GM23338 (cell line): ENCODE data around the gene EHF.

Source experiments
- CREB1 ChIP-seq: fragments of 250-450 bp; sonication (Bioruptor Pico); IDR thresholded peaks from 2 replicates; pipeline ENCODE4 v1.5.0; 2020; ENCODE audit warnings: low read depth, mild to moderate bottlenecking, moderate library complexity
- EZH2 ChIP-seq: fragments of 200-600 bp; sonication (generic); IDR thresholded peaks from one replicate; pipeline ENCODE4 v1.8.0; 2017; ENCODE audit warnings: antibody characterized with exemption, mild to moderate bottlenecking, low read depth; ENCODE audit not compliant: unreplicated experiment
- EZH2phosphoT487 ChIP-seq: fragments of 200-600 bp; sonication (generic); IDR thresholded peaks from one replicate; pipeline ENCODE4 v1.8.1; 2018; ENCODE audit warnings: antibody characterized with exemption; ENCODE audit not compliant: unreplicated experiment
- JUNB ChIP-seq: IDR thresholded peaks from one replicate; pipeline ENCODE4 v1.6.1; 2016; ENCODE audit warnings: antibody characterized with exemption; ENCODE audit not compliant: unreplicated experiment
- POLR2AphosphoS5 ChIP-seq: IDR thresholded peaks from 2 replicates; pipeline ENCODE4 v1.6.1; 2016; ENCODE audit warnings: antibody characterized with exemption, low read depth
- STAT1 ChIP-seq: IDR thresholded peaks from one replicate; pipeline ENCODE4 v1.6.1; 2016; ENCODE audit warnings: antibody characterized with exemption; ENCODE audit not compliant: unreplicated experiment
- ZNF114 ChIP-seq: fragments of 250-450 bp; sonication (Bioruptor Pico); IDR thresholded peaks from 2 replicates; pipeline ENCODE4 v1.5.0; 2020; ENCODE audit warnings: mild to moderate bottlenecking, moderate library complexity
- ZNF331 ChIP-seq: fragments of 250-450 bp; sonication (Bioruptor Pico); IDR thresholded peaks from 2 replicates; pipeline ENCODE4 v1.5.0; 2020; ENCODE audit warnings: low read depth, mild to moderate bottlenecking, moderate library complexity
- TF ChIP-seq, protein P1 (sequence below), 2 experiments: fragments of 200-600 bp in 1 of 2; sonication (generic) in 1 of 2; conservative IDR thresholded peaks; 2 replicates each; pipeline versions ENCODE4 v1.5.1 to v1.6.1; 2016 to 2017; ENCODE audit warnings: antibody characterized with exemption in 2 of 2, low read depth in 2 of 2, mild to moderate bottlenecking in 2 of 2, moderate library complexity in 1 of 2
- TF ChIP-seq, protein P2 (sequence below): IDR thresholded peaks from one replicate; pipeline ENCODE4 v1.6.1; 2018; ENCODE audit warnings: antibody characterized with exemption; ENCODE audit not compliant: unreplicated experiment
- TF ChIP-seq, protein P3 (sequence below): fragments of 250-450 bp; sonication (Bioruptor Pico); IDR thresholded peaks from 2 replicates; pipeline ENCODE4 v1.5.0; 2020; ENCODE audit warnings: mild to moderate bottlenecking, moderate library complexity
- TF ChIP-seq, protein P4 (sequence below): IDR thresholded peaks from 2 replicates; pipeline ENCODE4 v1.6.1; 2016; ENCODE audit warnings: antibody characterized with exemption

DNA sequence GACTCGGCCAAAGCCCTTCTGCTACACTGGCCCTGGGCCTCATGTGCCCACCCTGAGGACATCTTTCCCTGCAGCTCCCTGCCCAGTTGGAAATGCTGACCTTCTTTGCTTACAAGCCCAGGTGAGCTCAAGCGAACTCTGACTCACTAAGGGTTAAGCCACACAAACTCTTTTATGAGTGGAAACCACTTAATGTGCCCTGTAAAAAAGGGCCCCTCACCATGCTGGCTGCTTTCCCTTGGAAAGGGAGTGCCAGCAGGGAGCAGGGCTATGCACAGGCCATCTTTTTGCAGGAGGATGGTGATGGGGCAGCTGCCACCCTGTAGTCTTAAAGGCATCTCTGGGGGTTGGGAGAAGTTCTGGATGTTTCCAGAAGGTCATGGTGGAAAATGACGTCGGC is 18.7 kb downstream of the EHF start:
- TF ChIP-seq, protein P1, sequence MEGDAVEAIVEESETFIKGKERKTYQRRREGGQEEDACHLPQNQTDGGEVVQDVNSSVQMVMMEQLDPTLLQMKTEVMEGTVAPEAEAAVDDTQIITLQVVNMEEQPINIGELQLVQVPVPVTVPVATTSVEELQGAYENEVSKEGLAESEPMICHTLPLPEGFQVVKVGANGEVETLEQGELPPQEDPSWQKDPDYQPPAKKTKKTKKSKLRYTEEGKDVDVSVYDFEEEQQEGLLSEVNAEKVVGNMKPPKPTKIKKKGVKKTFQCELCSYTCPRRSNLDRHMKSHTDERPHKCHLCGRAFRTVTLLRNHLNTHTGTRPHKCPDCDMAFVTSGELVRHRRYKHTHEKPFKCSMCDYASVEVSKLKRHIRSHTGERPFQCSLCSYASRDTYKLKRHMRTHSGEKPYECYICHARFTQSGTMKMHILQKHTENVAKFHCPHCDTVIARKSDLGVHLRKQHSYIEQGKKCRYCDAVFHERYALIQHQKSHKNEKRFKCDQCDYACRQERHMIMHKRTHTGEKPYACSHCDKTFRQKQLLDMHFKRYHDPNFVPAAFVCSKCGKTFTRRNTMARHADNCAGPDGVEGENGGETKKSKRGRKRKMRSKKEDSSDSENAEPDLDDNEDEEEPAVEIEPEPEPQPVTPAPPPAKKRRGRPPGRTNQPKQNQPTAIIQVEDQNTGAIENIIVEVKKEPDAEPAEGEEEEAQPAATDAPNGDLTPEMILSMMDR (conservative IDR thresholded peaks at IDR 0.05; ENCODE audit: low read depth in 2 of 2): no peak
- TF ChIP-seq EZH2: no peak
- TF ChIP-seq EZH2phosphoT487: no peak
- no peak for TF ChIP-seq CREB1 (CRISPR knock-in tag)
- TF ChIP-seq POLR2AphosphoS5: no peak
- no peak for TF ChIP-seq ZNF331 (CRISPR knock-in tag)
- TF ChIP-seq, protein P2, sequence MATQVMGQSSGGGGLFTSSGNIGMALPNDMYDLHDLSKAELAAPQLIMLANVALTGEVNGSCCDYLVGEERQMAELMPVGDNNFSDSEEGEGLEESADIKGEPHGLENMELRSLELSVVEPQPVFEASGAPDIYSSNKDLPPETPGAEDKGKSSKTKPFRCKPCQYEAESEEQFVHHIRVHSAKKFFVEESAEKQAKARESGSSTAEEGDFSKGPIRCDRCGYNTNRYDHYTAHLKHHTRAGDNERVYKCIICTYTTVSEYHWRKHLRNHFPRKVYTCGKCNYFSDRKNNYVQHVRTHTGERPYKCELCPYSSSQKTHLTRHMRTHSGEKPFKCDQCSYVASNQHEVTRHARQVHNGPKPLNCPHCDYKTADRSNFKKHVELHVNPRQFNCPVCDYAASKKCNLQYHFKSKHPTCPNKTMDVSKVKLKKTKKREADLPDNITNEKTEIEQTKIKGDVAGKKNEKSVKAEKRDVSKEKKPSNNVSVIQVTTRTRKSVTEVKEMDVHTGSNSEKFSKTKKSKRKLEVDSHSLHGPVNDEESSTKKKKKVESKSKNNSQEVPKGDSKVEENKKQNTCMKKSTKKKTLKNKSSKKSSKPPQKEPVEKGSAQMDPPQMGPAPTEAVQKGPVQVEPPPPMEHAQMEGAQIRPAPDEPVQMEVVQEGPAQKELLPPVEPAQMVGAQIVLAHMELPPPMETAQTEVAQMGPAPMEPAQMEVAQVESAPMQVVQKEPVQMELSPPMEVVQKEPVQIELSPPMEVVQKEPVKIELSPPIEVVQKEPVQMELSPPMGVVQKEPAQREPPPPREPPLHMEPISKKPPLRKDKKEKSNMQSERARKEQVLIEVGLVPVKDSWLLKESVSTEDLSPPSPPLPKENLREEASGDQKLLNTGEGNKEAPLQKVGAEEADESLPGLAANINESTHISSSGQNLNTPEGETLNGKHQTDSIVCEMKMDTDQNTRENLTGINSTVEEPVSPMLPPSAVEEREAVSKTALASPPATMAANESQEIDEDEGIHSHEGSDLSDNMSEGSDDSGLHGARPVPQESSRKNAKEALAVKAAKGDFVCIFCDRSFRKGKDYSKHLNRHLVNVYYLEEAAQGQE: no peak
- TF ChIP-seq JUNB: no peak
- TF ChIP-seq, protein P3, sequence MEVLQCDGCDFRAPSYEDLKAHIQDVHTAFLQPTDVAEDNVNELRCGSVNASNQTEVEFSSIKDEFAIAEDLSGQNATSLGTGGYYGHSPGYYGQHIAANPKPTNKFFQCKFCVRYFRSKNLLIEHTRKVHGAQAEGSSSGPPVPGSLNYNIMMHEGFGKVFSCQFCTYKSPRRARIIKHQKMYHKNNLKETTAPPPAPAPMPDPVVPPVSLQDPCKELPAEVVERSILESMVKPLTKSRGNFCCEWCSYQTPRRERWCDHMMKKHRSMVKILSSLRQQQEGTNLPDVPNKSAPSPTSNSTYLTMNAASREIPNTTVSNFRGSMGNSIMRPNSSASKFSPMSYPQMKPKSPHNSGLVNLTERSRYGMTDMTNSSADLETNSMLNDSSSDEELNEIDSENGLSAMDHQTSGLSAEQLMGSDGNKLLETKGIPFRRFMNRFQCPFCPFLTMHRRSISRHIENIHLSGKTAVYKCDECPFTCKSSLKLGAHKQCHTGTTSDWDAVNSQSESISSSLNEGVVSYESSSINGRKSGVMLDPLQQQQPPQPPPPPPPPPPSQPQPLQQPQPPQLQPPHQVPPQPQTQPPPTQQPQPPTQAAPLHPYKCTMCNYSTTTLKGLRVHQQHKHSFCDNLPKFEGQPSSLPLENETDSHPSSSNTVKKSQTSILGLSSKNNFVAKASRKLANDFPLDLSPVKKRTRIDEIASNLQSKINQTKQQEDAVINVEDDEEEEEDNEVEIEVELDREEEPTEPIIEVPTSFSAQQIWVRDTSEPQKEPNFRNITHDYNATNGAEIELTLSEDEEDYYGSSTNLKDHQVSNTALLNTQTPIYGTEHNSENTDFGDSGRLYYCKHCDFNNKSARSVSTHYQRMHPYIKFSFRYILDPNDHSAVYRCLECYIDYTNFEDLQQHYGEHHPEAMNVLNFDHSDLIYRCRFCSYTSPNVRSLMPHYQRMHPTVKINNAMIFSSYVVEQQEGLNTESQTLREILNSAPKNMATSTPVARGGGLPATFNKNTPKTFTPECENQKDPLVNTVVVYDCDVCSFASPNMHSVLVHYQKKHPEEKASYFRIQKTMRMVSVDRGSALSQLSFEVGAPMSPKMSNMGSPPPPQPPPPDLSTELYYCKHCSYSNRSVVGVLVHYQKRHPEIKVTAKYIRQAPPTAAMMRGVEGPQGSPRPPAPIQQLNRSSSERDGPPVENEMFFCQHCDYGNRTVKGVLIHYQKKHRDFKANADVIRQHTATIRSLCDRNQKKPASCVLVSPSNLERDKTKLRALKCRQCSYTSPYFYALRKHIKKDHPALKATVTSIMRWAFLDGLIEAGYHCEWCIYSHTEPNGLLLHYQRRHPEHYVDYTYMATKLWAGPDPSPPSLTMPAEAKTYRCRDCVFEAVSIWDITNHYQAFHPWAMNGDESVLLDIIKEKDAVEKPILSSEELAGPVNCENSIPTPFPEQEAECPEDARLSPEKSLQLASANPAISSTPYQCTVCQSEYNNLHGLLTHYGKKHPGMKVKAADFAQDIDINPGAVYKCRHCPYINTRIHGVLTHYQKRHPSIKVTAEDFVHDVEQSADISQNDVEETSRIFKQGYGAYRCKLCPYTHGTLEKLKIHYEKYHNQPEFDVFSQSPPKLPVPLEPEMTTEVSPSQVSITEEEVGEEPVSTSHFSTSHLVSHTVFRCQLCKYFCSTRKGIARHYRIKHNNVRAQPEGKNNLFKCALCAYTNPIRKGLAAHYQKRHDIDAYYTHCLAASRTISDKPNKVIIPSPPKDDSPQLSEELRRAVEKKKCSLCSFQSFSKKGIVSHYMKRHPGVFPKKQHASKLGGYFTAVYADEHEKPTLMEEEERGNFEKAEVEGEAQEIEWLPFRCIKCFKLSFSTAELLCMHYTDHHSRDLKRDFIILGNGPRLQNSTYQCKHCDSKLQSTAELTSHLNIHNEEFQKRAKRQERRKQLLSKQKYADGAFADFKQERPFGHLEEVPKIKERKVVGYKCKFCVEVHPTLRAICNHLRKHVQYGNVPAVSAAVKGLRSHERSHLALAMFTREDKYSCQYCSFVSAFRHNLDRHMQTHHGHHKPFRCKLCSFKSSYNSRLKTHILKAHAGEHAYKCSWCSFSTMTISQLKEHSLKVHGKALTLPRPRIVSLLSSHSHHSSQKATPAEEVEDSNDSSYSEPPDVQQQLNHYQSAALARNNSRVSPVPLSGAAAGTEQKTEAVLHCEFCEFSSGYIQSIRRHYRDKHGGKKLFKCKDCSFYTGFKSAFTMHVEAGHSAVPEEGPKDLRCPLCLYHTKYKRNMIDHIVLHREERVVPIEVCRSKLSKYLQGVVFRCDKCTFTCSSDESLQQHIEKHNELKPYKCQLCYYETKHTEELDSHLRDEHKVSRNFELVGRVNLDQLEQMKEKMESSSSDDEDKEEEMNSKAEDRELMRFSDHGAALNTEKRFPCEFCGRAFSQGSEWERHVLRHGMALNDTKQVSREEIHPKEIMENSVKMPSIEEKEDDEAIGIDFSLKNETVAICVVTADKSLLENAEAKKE (CRISPR knock-in tag): no peak
- TF ChIP-seq, protein P4, sequence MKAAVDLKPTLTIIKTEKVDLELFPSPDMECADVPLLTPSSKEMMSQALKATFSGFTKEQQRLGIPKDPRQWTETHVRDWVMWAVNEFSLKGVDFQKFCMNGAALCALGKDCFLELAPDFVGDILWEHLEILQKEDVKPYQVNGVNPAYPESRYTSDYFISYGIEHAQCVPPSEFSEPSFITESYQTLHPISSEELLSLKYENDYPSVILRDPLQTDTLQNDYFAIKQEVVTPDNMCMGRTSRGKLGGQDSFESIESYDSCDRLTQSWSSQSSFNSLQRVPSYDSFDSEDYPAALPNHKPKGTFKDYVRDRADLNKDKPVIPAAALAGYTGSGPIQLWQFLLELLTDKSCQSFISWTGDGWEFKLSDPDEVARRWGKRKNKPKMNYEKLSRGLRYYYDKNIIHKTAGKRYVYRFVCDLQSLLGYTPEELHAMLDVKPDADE: no peak
- no peak for TF ChIP-seq STAT1
- TF ChIP-seq ZNF114 (CRISPR knock-in tag): no peak
